IPS DF 4.7 (cell line): ENCODE measurements around the gene ALG6.

Experiments used
- DNase-seq: peaks from one replicate; pipeline ENCODE4 v3.0.0-alpha.2; 2013; ENCODE audit warnings: low spot score; ENCODE audit errors: extremely low read depth

The ALG6 gene

DNA sequence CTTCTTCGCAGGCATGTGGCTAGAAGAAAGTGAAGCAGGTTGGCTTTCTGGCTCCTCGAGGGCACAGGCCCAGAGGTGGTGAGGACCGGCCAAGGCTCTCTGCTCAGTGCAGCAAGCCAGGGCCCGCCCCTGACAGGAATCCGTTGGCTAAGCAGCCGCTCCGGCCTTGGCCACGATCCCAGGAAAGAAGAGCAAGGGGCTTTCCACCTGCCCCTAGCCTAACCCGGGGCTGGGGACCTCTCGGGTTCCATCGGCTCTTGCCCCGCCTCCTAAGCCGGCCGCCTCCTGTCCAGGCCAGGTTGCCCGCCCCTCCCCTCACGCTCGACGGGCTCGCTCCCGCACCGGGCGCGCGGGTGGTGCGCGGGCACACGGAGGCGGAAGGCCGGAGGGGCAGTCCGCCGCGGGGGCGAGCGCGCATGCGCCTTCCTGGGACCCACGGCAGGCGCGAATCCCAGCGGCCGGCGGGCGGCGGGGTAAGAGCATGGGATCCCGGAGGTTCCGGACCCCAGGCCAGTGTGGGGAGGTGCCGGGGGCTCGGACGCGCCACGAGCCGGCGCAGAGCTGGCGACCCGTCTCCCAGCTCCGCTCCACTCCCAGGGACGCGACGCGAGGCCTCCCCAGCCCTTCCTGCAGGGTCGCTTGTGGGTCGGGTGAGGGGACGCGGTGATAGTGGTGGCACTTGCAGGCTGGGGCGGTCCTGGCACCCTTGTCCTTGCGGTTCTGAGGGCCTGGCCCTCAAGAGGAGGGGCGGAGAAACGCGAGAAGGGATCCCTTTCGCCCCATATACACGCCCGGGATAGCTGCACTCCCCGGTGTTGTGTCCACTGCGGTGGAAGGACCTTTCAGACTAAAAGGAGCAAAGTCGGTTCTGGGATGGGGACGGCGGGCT lies at the start of gene ALG6:
Gene ALG6 (plus strand): TSS at position 413 of the 889 bp plus-strand sequence. CDS start 3,351 bp downstream, outside the sequence.
- DNase-seq, result peak; percentile 88

DNA sequence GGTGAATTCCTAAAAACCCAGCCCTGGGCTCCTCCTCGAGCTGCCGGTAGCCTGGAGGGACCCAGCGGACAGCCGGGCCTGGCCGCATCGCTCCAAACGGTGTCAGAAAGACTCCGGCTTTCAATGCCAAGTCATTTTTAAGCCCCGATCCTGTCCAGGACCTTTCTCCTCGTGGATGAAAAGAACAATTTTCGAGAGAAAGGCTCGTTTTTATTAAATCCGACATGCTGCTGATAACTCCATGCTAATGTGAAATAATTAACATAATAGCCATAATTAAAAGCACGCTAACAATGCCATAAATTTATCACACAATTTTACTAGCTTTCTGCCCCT lies 49.6 kb upstream of the ALG6 start:
- no peak for DNase-seq

DNA sequence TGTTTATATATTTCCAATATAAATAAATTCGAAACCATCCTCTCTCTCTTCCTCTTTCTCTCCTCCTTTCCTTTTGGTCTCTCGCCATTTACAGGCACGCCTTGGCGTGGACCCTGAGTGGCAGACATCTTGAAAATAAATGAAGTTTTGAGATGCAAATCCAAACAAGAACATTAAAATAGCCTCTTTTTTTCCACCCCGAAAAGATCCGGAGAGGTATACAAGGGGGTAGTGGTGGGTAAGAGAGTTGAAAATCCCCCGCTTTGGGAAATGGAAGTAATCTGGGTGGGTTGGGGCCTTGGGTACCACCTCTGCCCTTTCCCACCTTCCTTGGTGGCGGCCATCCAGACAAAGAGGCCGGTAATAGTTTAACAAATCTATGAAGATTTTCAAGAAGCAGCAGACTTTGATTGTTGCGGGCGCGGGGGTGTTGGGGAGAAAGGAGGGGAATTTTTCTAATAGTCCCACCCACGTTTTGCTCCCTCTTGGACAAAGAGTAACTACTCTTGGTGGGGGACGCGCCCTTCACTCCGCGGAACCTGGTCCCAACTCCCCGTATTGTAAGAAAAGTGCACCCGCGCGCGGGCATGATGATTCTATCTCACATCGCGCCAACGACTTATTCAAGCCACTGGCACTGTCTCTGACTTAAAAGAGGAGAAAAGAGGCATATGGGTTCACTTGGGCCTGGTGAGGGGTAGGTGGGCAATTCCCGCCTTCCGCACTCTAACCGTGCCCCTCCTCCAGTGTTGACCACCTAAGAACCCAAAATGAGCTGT lies 49.0 kb upstream of the ALG6 start:
- no peak for DNase-seq

DNA sequence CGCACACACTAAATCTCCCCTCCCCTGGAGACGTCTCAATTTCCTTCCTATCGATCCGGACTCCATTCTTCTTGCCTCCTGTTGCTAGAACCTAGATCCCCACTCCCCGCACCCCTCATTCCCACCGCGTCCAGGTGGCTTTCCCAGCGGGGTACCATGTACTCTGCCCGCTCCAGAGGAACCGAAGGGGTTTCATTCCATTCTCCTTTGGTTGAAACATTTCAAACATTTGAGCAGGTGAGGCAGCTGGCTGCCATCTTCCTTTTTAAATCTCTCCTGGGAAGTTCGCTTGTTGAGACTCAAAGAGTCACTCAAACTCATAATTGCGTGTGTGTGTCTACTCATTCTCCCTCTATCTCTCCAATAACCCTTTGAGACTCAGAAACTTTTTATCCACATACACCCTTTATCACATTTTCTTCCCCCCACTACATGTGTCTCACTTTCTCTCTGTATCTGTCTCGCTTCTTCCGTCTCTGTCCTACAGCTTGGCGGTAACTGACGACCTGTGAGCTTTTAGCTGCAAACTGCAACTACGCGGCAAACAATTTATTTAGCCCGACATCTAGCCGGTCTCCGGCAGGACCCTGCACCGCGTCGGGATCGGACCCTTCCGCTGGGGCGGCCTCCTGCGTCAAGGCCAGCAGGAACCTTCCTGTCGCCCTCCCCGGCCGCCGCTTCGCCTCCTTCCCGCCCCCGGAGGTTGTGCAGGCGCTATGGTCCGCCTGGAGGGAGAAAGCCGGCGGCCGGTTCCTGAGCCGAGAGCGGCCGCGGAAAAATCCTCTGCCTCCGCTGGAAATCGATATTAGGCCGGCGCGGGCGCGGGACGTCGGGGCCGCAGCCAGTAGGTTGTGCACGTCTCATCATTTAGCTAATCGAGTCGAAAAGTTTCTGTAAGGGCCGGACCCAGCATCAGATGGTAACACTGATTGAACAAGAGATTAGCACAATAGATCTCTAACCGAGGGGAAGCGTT lies 48.1 kb upstream of the ALG6 start:
- DNase-seq, result no peak

DNA sequence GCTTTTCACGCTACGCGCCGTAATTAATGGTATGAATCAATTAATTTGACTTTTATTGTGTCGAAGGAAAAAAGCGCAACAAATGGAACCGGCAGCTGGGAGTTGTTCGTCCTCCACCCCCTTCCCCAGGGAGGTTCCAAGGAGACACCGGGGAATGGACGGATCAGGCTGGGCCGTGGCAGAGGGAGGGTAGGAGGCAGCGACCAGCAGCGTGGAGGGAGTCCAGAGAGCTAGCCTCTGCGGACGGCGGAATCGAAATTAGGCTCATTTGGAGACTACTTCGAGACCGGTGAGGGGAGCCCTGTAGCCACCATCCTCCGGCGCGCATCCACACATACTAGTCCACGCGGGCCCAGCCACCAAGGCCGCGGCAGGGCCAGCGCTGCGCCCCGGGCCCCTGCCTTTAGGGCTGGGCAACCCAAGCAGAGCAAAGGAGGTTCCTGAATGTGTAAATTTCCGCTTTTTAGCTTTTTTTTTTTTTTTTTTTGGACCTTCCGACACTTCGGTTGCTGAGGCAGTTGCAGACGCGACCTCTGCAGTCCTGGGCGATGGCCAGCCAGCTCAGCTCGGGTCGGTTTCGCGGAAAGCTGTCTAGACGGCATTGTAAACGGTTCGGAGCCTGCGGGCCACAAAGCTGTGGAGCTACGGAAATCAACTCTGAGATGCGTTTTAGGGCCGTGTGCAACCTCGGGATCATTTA lies 47.3 kb upstream of the ALG6 start:
- DNase-seq, result no peak

DNA sequence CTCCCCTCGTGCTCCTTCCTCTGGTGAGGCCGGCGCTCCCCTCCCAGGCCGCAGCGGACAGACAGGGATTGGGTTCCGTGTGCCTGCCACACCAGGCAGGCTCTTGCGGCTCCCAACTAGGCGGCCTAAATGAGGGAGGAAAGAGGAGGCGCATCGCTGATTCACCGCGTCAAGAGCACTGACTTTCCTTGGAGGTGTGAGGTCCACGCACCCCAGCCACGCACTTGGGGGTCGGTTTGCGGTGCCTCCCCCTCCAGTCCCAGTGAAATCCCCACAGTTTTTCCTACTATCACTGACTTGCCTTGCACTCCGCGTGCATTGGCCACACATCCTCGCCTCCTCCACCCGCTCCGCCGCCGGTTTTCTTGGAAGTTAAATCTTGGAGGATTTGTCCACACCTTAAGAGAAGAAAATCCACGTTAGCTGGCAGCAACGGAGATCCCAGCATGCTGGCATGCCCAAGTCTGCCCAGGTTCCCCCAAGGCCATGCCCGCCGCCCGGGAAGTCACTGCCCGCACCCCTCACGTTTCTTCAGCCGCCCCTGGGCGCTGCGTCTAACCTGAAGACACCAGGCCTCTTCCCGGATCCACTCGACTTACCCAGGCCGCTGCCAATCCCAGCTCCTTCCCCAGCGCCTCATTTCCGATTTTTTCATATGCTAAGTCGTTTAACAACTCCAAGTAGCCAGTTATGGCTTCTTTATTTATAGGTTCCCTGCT lies 46.2 kb upstream of the ALG6 start:
- DNase-seq, result no peak

DNA sequence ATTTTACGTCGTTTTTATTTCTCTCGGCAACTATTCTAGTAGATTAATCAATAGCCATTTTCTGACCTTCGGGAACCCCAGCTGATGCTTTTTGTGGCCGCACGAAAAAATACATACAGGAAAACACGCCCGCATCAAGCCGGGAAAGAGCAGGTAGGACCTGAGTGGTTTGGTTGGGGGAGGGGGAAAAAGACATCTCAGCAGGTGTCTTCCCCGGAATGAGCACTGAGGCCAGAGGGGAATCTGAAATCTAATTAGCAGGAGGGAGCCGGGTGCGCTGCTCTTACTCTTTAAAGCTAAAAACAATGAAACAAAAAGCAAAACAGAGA lies 45.7 kb upstream of the ALG6 start:
- DNase-seq, result no peak

DNA sequence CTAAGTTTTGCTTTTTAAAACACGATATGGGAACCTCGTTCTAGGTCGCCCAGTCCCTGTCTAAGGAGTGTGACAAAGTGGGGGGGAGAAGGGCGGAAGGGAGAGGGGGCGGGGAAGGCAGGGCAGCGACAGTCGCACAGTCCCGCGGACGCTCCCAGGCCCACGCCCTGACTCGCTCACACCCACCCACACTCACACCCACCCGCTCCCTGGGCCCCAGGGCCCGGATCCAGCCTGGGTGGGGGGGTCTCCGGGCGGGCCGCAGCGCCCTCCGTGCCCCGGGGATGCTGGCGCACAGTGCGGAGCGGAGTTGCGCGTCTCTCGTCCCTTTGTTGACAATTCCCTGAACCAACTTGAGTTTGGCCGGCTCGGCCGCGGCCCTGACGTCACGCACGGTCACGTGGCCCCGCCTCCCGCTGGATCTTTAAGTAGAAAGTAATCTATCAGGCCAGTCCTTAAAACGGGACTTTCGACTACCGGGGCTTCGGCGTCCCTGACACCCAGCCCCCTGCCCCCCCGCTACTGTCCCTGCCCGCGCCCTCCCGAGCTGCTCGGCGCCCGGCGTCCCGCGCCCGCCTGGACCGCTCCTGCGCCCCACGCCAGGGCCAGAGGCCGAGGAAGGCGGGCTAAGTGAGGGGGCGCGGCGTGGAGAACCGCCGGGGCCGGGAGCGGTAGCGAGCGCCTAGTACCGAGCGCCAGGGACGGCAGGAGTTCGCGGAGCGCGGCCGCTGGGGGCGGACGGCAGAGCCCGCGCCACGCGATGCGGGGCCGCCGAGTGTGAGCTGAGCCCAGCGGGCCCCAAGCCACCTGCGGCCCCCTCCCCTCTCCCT lies 45.1 kb upstream of the ALG6 start, which contains the start of gene FOXD3:
Gene FOXD3 (plus strand): TSS at position 454 of the 830 bp plus-strand sequence. CDS start 492 bp downstream, outside the sequence.
- no peak for DNase-seq

DNA sequence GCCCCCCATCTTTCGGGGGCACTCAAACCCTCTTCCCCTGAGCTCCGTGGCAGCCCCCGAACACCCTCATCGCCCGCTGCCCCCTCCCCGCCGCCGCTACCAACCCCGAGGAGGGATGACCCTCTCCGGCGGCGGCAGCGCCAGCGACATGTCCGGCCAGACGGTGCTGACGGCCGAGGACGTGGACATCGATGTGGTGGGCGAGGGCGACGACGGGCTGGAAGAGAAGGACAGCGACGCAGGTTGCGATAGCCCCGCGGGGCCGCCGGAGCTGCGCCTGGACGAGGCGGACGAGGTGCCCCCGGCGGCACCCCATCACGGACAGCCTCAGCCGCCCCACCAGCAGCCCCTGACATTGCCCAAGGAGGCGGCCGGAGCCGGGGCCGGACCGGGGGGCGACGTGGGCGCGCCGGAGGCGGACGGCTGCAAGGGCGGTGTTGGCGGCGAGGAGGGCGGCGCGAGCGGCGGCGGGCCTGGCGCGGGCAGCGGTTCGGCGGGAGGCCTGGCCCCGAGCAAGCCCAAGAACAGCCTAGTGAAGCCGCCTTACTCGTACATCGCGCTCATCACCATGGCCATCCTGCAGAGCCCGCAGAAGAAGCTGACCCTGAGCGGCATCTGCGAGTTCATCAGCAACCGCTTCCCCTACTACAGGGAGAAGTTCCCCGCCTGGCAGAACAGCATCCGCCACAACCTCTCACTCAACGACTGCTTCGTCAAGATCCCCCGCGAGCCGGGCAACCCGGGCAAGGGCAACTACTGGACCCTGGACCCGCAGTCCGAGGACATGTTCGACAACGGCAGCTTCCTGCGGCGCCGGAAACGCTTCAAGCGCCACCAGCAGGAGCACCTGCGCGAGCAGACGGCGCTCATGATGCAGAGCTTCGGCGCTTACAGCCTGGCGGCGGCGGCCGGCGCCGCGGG lies 44.2 kb upstream of the ALG6 start:
- no peak for DNase-seq

DNA sequence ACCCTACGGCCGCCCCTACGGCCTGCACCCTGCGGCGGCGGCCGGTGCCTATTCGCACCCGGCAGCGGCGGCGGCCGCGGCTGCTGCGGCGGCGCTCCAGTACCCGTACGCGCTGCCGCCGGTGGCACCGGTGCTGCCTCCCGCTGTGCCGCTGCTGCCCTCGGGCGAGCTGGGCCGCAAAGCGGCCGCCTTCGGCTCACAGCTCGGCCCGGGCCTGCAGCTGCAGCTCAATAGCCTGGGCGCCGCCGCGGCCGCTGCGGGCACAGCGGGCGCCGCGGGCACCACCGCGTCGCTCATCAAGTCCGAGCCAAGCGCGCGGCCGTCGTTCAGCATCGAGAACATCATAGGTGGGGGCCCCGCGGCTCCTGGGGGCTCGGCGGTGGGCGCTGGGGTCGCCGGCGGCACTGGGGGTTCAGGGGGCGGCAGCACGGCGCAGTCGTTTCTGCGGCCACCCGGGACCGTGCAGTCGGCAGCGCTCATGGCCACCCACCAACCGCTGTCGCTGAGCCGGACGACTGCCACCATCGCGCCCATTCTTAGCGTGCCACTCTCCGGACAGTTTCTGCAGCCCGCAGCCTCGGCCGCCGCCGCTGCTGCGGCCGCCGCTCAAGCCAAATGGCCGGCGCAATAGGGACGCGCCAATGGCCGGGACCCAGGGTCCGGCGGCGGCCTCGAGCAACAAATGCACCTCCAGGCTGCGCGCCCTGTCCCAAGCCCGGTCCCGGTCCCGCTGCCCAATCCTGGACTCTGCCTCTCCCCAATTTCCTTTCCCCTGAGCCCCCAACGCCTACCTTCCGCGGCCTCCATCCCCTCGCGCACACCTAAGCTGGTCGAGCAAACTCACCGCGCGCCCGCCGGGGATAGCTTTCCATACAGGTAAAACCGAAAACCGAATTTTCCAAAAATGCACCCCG lies 43.3 kb upstream of the ALG6 start:
- no peak for DNase-seq

DNA sequence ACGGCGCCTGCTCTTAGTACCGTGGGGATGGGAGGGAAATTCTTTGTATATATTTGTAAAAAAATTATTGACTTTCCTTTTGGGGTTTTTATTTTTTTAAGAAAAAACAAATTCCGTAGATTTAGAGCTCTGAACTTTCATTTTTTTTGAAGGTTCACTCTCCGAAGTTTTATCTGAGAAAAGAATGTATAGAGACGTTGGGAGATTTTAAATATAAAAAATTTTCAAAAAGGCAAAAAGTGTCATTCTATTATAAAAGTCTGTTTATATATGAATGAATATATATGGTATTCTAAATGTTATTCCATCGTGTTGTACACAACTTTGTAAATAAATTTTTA lies 42.7 kb upstream of the ALG6 start:
- no peak for DNase-seq

DNA sequence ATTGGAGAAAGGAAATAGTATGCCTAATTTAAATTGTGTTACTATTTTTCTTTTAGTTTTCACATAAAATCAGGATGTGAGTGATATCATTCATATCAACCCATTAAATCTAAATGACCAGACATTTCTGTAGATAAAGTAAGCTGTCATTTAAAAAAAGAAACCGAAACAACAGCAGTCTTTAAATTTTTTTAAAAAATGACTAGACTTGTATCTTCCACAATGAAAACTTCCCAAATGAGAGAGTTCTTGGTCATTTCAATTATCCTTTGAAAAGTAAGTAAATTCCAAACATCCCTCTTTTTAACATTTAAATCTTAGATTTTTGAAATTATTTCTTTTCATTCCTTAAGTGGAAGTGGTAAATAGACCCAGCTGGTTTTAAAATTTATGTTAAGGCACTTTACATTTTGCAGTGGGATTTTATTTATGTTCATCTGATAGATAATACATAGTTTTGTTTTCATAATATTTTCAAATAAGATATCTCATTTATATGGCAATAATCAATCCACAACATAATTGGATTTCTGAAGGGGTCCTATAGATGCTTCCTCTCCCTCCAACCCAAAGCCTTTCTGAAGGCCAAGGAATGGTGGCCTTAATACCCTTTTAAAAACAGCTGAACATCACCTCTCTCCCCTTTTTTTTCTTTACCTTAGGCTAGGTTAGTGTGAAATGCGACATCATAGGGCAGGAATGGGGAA lies 42.0 kb upstream of the ALG6 start:
- DNase-seq, result no peak

DNA sequence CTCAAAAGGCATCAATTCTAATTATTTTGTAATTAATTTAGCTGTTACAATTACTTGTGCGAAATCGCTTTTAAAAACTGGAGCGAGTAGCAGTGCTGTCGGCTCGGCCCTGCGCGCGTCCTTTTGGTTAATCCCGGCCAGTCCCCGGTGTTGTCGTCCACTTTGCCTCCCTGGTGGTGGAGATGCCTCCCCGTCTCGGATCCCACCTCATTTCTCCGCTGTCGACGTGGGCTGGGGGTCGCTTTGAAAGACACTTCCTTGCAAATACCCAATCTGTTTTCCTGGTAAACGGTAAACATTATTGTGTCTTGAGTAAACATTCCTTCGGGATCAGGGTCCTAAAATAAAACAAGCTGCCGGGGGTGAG lies 41.3 kb upstream of the ALG6 start:
- DNase-seq, result no peak

DNA sequence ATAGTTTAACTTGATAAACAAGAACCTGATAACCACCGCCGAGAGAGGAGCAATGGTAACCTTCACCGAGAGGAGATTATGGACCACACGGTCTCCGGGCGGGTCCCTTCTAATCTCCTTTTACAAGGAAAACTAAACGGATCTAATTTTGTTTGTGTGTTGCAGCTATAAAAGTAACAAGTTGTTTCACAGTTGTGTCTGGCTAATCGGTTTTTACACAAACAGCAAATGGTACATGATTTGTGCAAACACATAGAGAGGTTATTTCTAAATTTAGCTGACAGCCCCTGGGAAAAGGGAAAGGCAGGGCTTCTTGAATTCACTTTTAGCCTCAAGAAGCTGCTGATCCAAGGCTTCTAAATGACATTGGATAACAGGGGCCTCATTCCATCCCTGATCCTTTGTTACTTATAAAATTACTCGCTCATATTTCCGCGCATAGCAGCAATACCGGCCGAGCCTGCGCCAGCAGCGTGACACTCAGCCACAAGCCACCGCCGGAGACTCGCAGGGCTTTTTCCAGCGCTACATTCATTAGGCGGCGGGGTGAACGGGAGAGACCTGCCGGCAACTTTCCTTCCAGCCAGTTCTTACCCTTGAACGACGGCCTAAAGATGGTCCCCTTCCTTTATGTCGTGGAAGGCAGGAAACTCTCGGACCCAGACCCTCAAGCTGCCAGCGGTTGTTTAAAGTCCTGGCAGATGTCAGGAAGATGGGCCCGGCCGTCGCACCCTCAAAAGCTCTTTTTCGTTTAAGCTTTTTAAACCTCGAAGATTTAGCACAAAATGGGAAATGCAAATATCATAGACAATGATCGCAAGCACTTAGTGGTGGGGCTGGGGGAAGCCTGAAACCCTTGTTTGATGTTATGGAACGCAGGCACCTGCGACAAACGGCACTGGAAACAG lies 40.7 kb upstream of the ALG6 start:
- no peak for DNase-seq

DNA sequence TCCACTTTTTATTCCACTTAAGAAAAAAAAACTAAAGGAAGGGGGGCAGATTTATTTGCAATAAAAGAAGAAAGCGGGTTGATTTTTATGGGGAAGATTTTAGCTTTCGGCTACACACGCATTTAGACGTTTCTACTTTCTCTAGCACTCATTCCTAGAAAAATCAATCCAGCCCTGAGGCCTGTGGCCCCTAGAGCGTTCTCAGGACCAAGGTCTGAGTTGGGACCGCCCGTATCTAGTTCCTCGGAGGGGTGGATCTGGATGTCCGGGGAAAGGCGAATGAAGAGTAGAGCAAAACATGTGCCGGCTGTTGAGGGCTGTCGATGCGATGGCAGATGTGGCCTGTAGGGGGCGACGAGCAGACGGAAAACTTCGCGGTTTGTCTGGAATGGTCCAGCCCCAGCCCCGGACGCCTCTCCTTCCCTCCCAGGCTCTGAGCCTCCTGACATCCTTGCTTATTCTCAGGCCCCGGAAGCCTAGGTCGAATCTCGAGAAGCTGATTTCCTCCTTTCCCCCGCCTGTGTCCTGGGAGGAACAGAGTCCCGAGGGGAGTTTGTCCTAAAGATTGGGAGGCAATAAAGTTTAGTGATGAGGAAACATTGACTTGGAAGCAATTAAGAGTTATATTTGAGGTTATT lies 39.9 kb upstream of the ALG6 start:
- DNase-seq, result peak; percentile 80
